ENCODE data around the gene CAV2.

CAV2 gene

GRCh38 chr7:116540743-116541142 is 41.2 kb downstream of the CAV2 start:
- TF ChIP-seq CTCF (IDR thresholded peaks at IDR 0.05; ENCODE audit: insufficient read depth, low read length, missing control alignments) = no peak
- H3K4me3 ChIP-seq (ENCODE audit: low read depth, low read length) = no peak overlapping the region
- CTCF ChIA-PET = interaction anchor here (0.6 to 1.4 kb wide), 6 partner anchors 11 to 282 kb away, joined by 3 to 6 read pairs (median 3); no protein-coding TSS in a partner anchor
- POLR2A ChIA-PET = interaction anchor here (0.7 kb wide), 1 partner anchor 88 kb away, joined by 3 read pairs; no protein-coding TSS in a partner anchor
- DNase-seq (ENCODE audit: low read depth, low spot score) = no peak

GRCh38 chr7:116541951-116542350 is 42.4 kb downstream of the CAV2 start:
- ChIA-PET CTCF (interaction anchor here (1.0 to 1.4 kb wide), 5 partner anchors 10 to 46 kb away, joined by 3 to 6 read pairs (median 4); no protein-coding TSS in a partner anchor), POLR2A (interaction anchor here (1.0 to 1.2 kb wide), 3 partner anchors 8 to 41 kb away, joined by 3 to 5 read pairs (median 4); no protein-coding TSS in a partner anchor)
- no peak overlapping the region for H3K4me3 ChIP-seq (ENCODE audit: low read depth, low read length)
- DNase-seq (ENCODE audit: low read depth, low spot score) = no peak
- no peak for TF ChIP-seq CTCF (IDR thresholded peaks at IDR 0.05; ENCODE audit: insufficient read depth, low read length, missing control alignments)

- DNase-seq (ENCODE audit: low read depth, low spot score) = no peak
- CTCF ChIA-PET = interaction anchor here (1.0 to 1.7 kb wide), 6 partner anchors 9 to 284 kb away, joined by 3 to 7 read pairs (median 6); no protein-coding TSS in a partner anchor
- TF ChIP-seq CTCF (IDR thresholded peaks at IDR 0.05; ENCODE audit: insufficient read depth, low read length, missing control alignments) = no peak
Observed at GRCh38 chr7:116542618-116543017, 43.1 kb downstream of the CAV2 start.

GRCh38 chr7:116543664-116544063 is 44.1 kb downstream of the CAV2 start:
- TF ChIP-seq CTCF (IDR thresholded peaks at IDR 0.05; ENCODE audit: insufficient read depth, low read length, missing control alignments) = no peak
- ChIA-PET CTCF (interaction anchor here (0.7 to 1.7 kb wide), 6 partner anchors 16 to 363 kb away, joined by 3 to 7 read pairs (median 3); no protein-coding TSS in a partner anchor), POLR2A (interaction anchor here (1.0 kb wide), 1 partner anchor 17 kb away, joined by 3 read pairs; no protein-coding TSS in a partner anchor)
- no peak for DNase-seq (ENCODE audit: low read depth, low spot score)
- H3K4me3 ChIP-seq (ENCODE audit: low read depth, low read length) = no peak overlapping the region

More at GRCh38 chr7:116542618-116543017, 43.1 kb downstream of the CAV2 start:
- POLR2A ChIA-PET = interaction anchor here (1.0 to 1.2 kb wide), 3 partner anchors 9 to 40 kb away, joined by 3 to 5 read pairs (median 4); no protein-coding TSS in a partner anchor
- H3K4me3 ChIP-seq (ENCODE audit: low read depth, low read length) = no peak overlapping the region

- ChIA-PET POLR2A (interaction anchor here (0.6 to 1.0 kb wide), 2 partner anchors 18 to 38 kb away, joined by 3 read pairs; no protein-coding TSS in a partner anchor), CTCF (interaction anchor here (0.7 to 1.7 kb wide), 4 partner anchors 17 to 364 kb away, joined by 3 to 7 read pairs (median 3); no protein-coding TSS in a partner anchor)
- no peak overlapping the region for H3K4me3 ChIP-seq (ENCODE audit: low read depth, low read length)
- TF ChIP-seq CTCF (IDR thresholded peaks at IDR 0.05; ENCODE audit: insufficient read depth, low read length, missing control alignments) = no peak
- no peak for DNase-seq (ENCODE audit: low read depth, low spot score)
Observed at GRCh38 chr7:116544487-116544886, 44.9 kb downstream of the CAV2 start.

GRCh38 chr7:116545411-116545993 is 46.0 kb downstream of the CAV2 start:
- CTCF ChIA-PET = interaction anchor here (0.7 kb wide), 1 partner anchor 304 kb away, joined by 3 read pairs; no protein-coding TSS in a partner anchor

More at GRCh38 chr7:116545411-116545993, 46.0 kb downstream of the CAV2 start:
- TF ChIP-seq CTCF (IDR thresholded peaks at IDR 0.05; ENCODE audit: insufficient read depth, low read length, missing control alignments) = no peak
- POLR2A ChIA-PET = interaction anchor here (1.5 kb wide), 1 partner anchor 13 kb away, joined by 10 read pairs; no protein-coding TSS in a partner anchor
- no peak for DNase-seq (ENCODE audit: low read depth, low spot score)
- no peak overlapping the region for H3K4me3 ChIP-seq (ENCODE audit: low read depth, low read length)

Measured in AG04449 (cell line).